Measurements from ENCODE around the gene CERK.
"Not testable (repeated sequence)": the region's sequence is repeated elsewhere in the genome, so short reads cannot be mapped to it uniquely, and the experiment has no call there.

GRCh38 chr22:46634973-46635685, 102.9 kb downstream of the CERK start:
- not testable (repeated sequence) for TF ChIP-seq CTCF (conservative IDR thresholded peaks at IDR 0.05); EZH2 (IDR thresholded peaks at IDR 0.05; ENCODE audit: low read depth)

Measured in PC-9 (cell line).